NB4 (cell line): ENCODE results near the gene CERKL.
A peak's percentile ranks its signal among the peaks of the same experiment; 100 is the strongest.
"Not testable (repeated sequence)": the region's sequence is repeated elsewhere in the genome, so short reads cannot be mapped to it uniquely, and the experiment has no call there.

ENCODE experiments used
- DNase-seq: peaks from one replicate; pipeline ENCODE4 v3.0.0; 2010; ENCODE audit warnings: low read depth
- H3K4me3 ChIP-seq: one replicate; pipeline ENCODE4 v1.5.1; 2011; ENCODE audit warnings: mild to moderate bottlenecking, low read depth, low read length, moderate library complexity
- CTCF ChIP-seq: IDR thresholded peaks from one replicate; pipeline ENCODE4 v1.5.1; 2012; ENCODE audit warnings: low read depth, low read length
- MYC ChIP-seq: IDR thresholded peaks from 2 replicates; pipeline ENCODE4 v1.6.1; 2011; ENCODE audit warnings: low read depth, low read length
- POLR2A ChIP-seq: IDR thresholded peaks from 2 replicates; pipeline ENCODE4 v1.6.1; 2011; ENCODE audit warnings: mild to moderate bottlenecking; ENCODE audit not compliant: insufficient read length; ENCODE audit errors: extremely low read depth
- TF ChIP-seq, protein P1 (sequence below): IDR thresholded peaks from 2 replicates; pipeline ENCODE4 v1.6.1; 2011; ENCODE audit warnings: low read depth, low read length

The CERKL gene, protein sequence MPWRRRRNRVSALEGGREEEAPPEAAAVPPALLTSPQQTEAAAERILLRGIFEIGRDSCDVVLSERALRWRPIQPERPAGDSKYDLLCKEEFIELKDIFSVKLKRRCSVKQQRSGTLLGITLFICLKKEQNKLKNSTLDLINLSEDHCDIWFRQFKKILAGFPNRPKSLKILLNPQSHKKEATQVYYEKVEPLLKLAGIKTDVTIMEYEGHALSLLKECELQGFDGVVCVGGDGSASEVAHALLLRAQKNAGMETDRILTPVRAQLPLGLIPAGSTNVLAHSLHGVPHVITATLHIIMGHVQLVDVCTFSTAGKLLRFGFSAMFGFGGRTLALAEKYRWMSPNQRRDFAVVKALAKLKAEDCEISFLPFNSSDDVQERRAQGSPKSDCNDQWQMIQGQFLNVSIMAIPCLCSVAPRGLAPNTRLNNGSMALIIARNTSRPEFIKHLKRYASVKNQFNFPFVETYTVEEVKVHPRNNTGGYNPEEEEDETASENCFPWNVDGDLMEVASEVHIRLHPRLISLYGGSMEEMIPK

DNA sequence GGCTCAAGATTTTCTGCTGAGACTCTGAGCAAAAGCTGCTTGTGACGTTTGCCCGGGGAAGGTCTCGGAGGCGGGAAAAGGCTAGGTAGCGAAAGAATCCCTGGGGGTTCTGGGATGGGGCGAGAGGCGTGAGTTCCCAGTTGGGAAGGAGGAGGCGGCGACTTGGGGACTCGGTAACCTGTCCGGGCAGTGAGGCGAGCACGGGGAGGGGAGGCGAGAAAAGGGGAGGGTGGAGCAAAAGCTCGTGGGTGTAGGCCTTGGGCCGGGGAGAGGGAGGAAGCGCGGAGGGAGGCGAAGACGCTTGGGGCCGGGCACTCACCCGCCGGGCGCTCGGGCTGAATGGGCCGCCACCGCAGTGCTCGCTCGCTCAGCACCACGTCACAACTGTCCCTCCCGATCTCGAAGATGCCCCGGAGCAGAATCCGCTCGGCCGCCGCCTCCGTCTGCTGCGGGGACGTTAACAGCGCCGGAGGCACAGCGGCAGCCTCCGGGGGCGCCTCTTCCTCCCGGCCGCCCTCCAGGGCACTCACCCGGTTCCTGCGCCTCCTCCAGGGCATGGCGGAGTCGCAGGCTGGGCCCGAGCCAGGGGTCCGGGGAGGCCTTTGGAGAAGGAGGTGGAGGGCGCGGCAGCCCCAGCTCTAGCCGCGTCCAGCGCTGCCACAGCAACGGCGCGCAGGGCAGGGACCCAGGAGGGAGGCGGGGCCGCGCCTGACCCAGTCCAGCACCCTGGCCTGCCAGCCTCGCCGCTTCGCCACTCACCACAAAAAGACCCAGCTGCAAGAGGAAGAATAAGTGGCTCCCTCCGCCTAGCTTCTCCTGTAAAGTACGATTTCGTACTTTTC is at the start of gene CERKL:
Gene CERKL (minus strand): TSS at position 656 of the 842 bp plus-strand sequence. CDS start 99 bp downstream, at position 557.
- no peak within 1 kb of the TSS for H3K4me3 ChIP-seq
- TF ChIP-seq CTCF (no peak), POLR2A (no peak), MYC (no peak)
- TF ChIP-seq, protein P1, sequence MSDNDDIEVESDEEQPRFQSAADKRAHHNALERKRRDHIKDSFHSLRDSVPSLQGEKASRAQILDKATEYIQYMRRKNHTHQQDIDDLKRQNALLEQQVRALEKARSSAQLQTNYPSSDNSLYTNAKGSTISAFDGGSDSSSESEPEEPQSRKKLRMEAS, result no peak
- DNase-seq, result peak; percentile 5

DNA sequence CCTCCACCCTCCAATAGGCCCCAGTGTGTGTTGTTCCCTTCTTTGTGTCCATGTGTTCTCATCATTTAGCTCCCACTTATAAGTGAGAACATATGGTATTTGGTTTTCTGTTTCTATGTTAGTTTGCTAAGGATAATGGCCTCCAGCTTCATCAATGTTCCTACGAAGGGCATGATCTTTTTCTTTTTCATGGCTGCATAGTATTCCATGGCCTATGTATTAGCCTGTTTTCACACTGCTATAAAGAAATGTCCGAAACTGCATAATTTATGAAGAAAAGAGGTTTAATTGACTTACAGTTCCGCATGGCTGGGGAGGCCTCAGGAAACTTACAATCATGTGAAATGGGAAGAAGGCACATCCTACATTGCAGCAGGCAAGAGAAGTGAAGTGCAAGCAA is 45.6 kb upstream of the CERKL start:
- not testable (repeated sequence) for H3K4me3 ChIP-seq, DNase-seq

DNA sequence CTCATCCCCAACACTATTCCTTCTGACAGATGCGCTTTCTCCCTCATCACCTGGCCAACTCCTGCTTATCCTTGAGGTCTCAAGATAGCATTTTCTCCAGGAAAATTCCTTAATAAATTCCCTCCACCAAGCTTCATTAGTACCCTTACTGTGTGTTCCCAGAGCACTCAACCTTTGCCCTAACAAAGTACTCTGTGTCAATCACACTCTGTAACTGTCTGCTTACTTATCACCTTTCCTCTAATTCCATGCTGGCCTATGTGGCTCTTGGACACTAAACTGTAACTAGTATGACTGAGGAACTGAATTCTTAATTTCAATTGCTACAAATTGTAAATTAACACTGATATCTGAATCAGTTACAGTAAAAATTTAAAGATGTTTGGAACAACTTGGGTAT is 41.3 kb upstream of the CERKL start:
- TF ChIP-seq, protein P1, result no peak
- no peak for TF ChIP-seq MYC
- TF ChIP-seq POLR2A, result no peak
- TF ChIP-seq CTCF, result no peak
- no peak overlapping the region for H3K4me3 ChIP-seq
- no peak for DNase-seq

DNA sequence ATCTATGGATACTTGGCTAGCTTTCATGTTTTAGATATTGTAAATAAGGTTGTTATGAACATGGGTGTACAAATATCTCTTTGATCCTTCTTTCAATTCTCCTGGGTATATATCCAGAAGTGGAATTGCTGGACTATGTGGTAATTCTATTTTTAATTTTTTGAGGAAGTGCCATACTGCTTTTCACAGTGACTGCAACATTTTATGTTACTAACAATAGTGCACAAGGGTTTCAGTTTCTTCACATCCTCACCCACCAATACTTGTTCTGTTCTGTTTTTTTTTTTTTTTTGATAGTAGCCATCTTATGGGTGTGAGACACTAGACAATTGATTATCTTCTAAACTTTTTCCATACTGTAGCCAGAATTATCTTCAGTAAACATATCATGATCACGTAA is 40.7 kb upstream of the CERKL start:
- TF ChIP-seq CTCF, result no peak
- TF ChIP-seq, protein P1, result no peak
- no peak for TF ChIP-seq POLR2A
- no peak for TF ChIP-seq MYC
- H3K4me3 ChIP-seq, result no peak overlapping the region

DNA sequence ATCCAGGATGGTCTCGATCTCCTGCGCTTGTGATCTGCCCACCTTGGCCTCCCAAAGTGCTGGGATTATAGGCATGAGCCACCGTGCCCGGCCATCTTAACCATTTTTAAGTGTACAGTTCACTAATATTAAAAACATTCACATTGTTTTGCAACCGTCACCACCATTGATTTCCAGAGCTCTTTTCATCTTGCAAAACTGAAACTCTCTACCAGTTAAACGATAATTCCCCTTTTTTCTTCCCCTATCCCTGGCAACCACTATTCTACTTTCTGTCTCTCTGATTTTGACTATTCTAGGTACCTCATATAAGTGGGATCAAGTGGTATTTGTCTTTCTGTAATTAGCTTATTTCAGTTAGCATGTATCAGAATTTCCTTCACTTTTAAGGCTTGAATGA is 40.2 kb upstream of the CERKL start:
- TF ChIP-seq CTCF (no peak), POLR2A (no peak), MYC (no peak)
- TF ChIP-seq, protein P1, result no peak
- H3K4me3 ChIP-seq, result no peak overlapping the region
- DNase-seq, result no peak

More for the DNA sequence above, 40.7 kb upstream of the CERKL start:
- peak; percentile 67 for DNase-seq

DNA sequence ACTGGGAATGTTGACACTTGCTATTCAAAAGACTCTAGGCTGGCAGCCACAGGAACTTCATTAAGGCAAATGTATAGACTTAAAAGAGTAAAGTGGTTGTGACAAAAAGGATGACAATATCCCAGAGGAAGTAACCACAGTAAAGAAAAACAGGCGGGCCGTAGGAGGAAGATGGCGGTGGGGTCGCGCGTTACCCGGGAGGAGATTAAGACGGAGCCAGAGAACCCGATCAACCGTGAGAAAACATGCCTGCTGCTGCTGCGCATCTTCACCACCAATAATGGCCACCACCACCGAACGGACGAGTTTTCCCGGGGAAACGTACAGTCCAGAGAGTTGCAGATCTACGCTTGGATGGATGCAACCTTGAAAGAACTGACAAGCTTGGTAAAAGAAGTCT is 37.4 kb upstream of the CERKL start:
- H3K4me3 ChIP-seq, result no peak overlapping the region
- no peak for DNase-seq
- TF ChIP-seq MYC, result no peak
- no peak for TF ChIP-seq POLR2A
- no peak for TF ChIP-seq CTCF
- TF ChIP-seq, protein P1, result no peak
